Measurements from ENCODE around the gene AP4E1.
A peak's percentile ranks its signal among the peaks of the same experiment; 100 is the strongest.

Gene AP4E1

GRCh38 chr15:50925281-50925680 lies 16.8 kb downstream of the AP4E1 start:
- DNase-seq (ENCODE audit: low read depth) = no peak
- TF ChIP-seq CTCF (IDR thresholded peaks at IDR 0.05; ENCODE audit: low read length, missing control alignments) = no peak
- H3K4me3 ChIP-seq (replicated peaks; ENCODE audit: low read depth, low read length) = no peak overlapping the region

GRCh38 chr15:50929062-50929461 lies 20.6 kb downstream of the AP4E1 start:
- no peak for DNase-seq (ENCODE audit: low read depth)
- TF ChIP-seq CTCF (IDR thresholded peaks at IDR 0.05; ENCODE audit: low read length, missing control alignments) = no peak

GRCh38 chr15:50930792-50931191 lies 22.3 kb downstream of the AP4E1 start:
- no peak for DNase-seq (ENCODE audit: low read depth)
- H3K4me3 ChIP-seq (replicated peaks; ENCODE audit: low read depth, low read length) = no peak overlapping the region
- TF ChIP-seq CTCF (IDR thresholded peaks at IDR 0.05; ENCODE audit: low read length, missing control alignments) = no peak

More at GRCh38 chr15:50929062-50929461, 20.6 kb downstream of the AP4E1 start:
- no peak overlapping the region for H3K4me3 ChIP-seq (replicated peaks; ENCODE audit: low read depth, low read length)

- no peak for DNase-seq (ENCODE audit: low read depth)
Measured at GRCh38 chr15:50933341-50933740, 24.9 kb downstream of the AP4E1 start.

GRCh38 chr15:50938525-50938924 lies 30.0 kb downstream of the AP4E1 start:
- no peak overlapping the region for H3K4me3 ChIP-seq (replicated peaks; ENCODE audit: low read depth, low read length)
- DNase-seq (ENCODE audit: low read depth) = no peak
- no peak for TF ChIP-seq CTCF (IDR thresholded peaks at IDR 0.05; ENCODE audit: low read length, missing control alignments)

More at GRCh38 chr15:50933341-50933740, 24.9 kb downstream of the AP4E1 start:
- no peak for TF ChIP-seq CTCF (IDR thresholded peaks at IDR 0.05; ENCODE audit: low read length, missing control alignments)
- no peak overlapping the region for H3K4me3 ChIP-seq (replicated peaks; ENCODE audit: low read depth, low read length)

- TF ChIP-seq CTCF (IDR thresholded peaks at IDR 0.05; ENCODE audit: low read length, missing control alignments) = no peak
- DNase-seq (ENCODE audit: low read depth) = peak; percentile 49
- no peak overlapping the region for H3K4me3 ChIP-seq (replicated peaks; ENCODE audit: low read depth, low read length)
Measured at GRCh38 chr15:50939911-50940310, 31.4 kb downstream of the AP4E1 start.

- DNase-seq (ENCODE audit: low read depth) = peak; percentile 51
- TF ChIP-seq CTCF (IDR thresholded peaks at IDR 0.05; ENCODE audit: low read length, missing control alignments) = no peak
- H3K4me3 ChIP-seq (replicated peaks; ENCODE audit: low read depth, low read length) = no peak overlapping the region
Measured at GRCh38 chr15:50940506-50940905, 32.0 kb downstream of the AP4E1 start.

Data from fibroblast of pulmonary artery (primary cell).